ENCODE results near the gene ZDHHC20.

- no peak for TF ChIP-seq CTCF (IDR thresholded peaks at IDR 0.05)
- TF ChIP-seq ZFX (IDR thresholded peaks at IDR 0.05; ENCODE audit: borderline replicate concordance) = no peak
Measured at GRCh38 chr13:21328836-21329477, 130.1 kb downstream of the ZDHHC20 start.

All from 22Rv1 (cell line).